ENCODE data around the gene ATP8A2.

The ATP8A2 gene

GRCh38 chr13:25915840-25916518, 544.2 kb downstream of the ATP8A2 start:
- Histone ChIP-seq H3K36me3 (no peaks in the 10 kb centered on the region), H3K27ac (no peak overlapping the region), H3K27me3 (no peaks in the 10 kb centered on the region), H3K9me3 (no peaks in the 10 kb centered on the region), H3K4me1 (ENCODE audit: control insufficient read depth in 1 of 2, insufficient read depth in 1 of 2, low read depth in 1 of 2, low read length in 1 of 2) (no peaks in the 10 kb centered on the region), H3K4me3 (ENCODE audit: low read depth in 1 of 2, low read length in 1 of 2) (no peak overlapping the region)
- TF ChIP-seq CTCF (IDR thresholded peaks at IDR 0.05) = no peak

GRCh38 chr13:25920277-25920676, 548.5 kb downstream of the ATP8A2 start:
- no peaks in the 10 kb centered on the region for H3K4me1 ChIP-seq (ENCODE audit: control insufficient read depth in 1 of 2, insufficient read depth in 1 of 2, low read depth in 1 of 2, low read length in 1 of 2)
- H3K4me3 ChIP-seq (ENCODE audit: low read depth in 1 of 2, low read length in 1 of 2) = no peak overlapping the region
- H3K36me3 ChIP-seq = no peaks in the 10 kb centered on the region
- no peak for TF ChIP-seq CTCF (IDR thresholded peaks at IDR 0.05)
- no peak overlapping the region for H3K27ac ChIP-seq
- no peaks in the 10 kb centered on the region for H3K9me3 ChIP-seq
- H3K27me3 ChIP-seq = no peaks in the 10 kb centered on the region

- no peak for TF ChIP-seq CTCF (IDR thresholded peaks at IDR 0.05)
- H3K36me3 ChIP-seq = no peaks in the 10 kb centered on the region
- no peaks in the 10 kb centered on the region for H3K9me3 ChIP-seq
- no peak overlapping the region for H3K4me3 ChIP-seq (ENCODE audit: low read depth in 1 of 2, low read length in 1 of 2)
- H3K27me3 ChIP-seq = no peaks in the 10 kb centered on the region
- H3K4me1 ChIP-seq (ENCODE audit: control insufficient read depth in 1 of 2, insufficient read depth in 1 of 2, low read depth in 1 of 2, low read length in 1 of 2) = no peaks in the 10 kb centered on the region
- H3K27ac ChIP-seq = no peak overlapping the region
These were observed 549.2 kb downstream of the ATP8A2 start for GRCh38 chr13:25920931-25921330.

- Histone ChIP-seq H3K4me3 (ENCODE audit: low read depth in 1 of 2, low read length in 1 of 2) (no peak overlapping the region), H3K9me3 (no peaks in the 10 kb centered on the region), H3K36me3 (no peaks in the 10 kb centered on the region), H3K27ac (no peak overlapping the region), H3K4me1 (ENCODE audit: control insufficient read depth in 1 of 2, insufficient read depth in 1 of 2, low read depth in 1 of 2, low read length in 1 of 2) (no peaks in the 10 kb centered on the region), H3K27me3 (no peaks in the 10 kb centered on the region)
- TF ChIP-seq CTCF (IDR thresholded peaks at IDR 0.05) = no peak
These were observed 550.6 kb downstream of the ATP8A2 start for GRCh38 chr13:25922376-25922775.

- no peaks in the 10 kb centered on the region for H3K4me1 ChIP-seq (ENCODE audit: control insufficient read depth in 1 of 2, insufficient read depth in 1 of 2, low read depth in 1 of 2, low read length in 1 of 2)
- no peak for TF ChIP-seq CTCF (IDR thresholded peaks at IDR 0.05)
- H3K4me3 ChIP-seq (ENCODE audit: low read depth in 1 of 2, low read length in 1 of 2) = no peak overlapping the region
- H3K27ac ChIP-seq = no peak overlapping the region
- no peaks in the 10 kb centered on the region for H3K27me3 ChIP-seq
- no peaks in the 10 kb centered on the region for H3K9me3 ChIP-seq
- H3K36me3 ChIP-seq = no peaks in the 10 kb centered on the region
These were observed 551.7 kb downstream of the ATP8A2 start for GRCh38 chr13:25923217-25924085.

Measured in neutrophil (primary cell).